ENCODE data around the gene TEX54.
A peak's percentile ranks its signal among the peaks of the same experiment; 100 is the strongest.

TEX54 gene

GRCh38 chr11:62794201-62794775, 38.4 kb downstream of the TEX54 start:
- no peaks in the 10 kb centered on the region for H3K9me3 ChIP-seq (ENCODE audit: insufficient read depth, low read length)
- peaks cover 26% of the 10 kb centered on the region for H3K79me2 ChIP-seq (ENCODE audit: low read length)
- H3K27me3 ChIP-seq (ENCODE audit: low read depth, low read length), result no peaks in the 10 kb centered on the region
- peaks cover 70% of the 10 kb centered on the region for H3K36me3 ChIP-seq (replicated peaks; ENCODE audit: low read depth, low read length)
- H3K4me2 ChIP-seq (ENCODE audit: low read length), result no peak overlapping the region
- H3K9ac ChIP-seq (ENCODE audit: low read length), result no peak overlapping the region
- H4K20me1 ChIP-seq (ENCODE audit: insufficient read depth, low read length), result no peaks in the 10 kb centered on the region
- H3K27ac ChIP-seq (ENCODE audit: low read length), result no peak overlapping the region
- H3K4me3 ChIP-seq (ENCODE audit: low read length), result no peak overlapping the region
- TF ChIP-seq EZH2phosphoT487 (IDR thresholded peaks at IDR 0.05; ENCODE audit: low read depth), result no peak
- H3K4me1 ChIP-seq (ENCODE audit: low read length), result peaks cover 17% of the 10 kb centered on the region
- no peak overlapping the region for H2AFZ ChIP-seq (ENCODE audit: low read depth, low read length)

- H3K4me3 ChIP-seq (ENCODE audit: low read length), result peak overlapping the region; percentile 95
- H3K9ac ChIP-seq (ENCODE audit: low read length), result peak overlapping the region; percentile 34
- H3K4me1 ChIP-seq (ENCODE audit: low read length), result peaks cover 23% of the 10 kb centered on the region
- TF ChIP-seq EZH2phosphoT487 (IDR thresholded peaks at IDR 0.05; ENCODE audit: low read depth) (no peak), CTCF (IDR thresholded peaks at IDR 0.05; ENCODE audit: low read depth, low read length) (no peak)
- peak overlapping the region; percentile 49 for H3K27ac ChIP-seq (ENCODE audit: low read length)
- H3K27me3 ChIP-seq (ENCODE audit: low read depth, low read length), result no peaks in the 10 kb centered on the region
- H4K20me1 ChIP-seq (ENCODE audit: insufficient read depth, low read length), result no peaks in the 10 kb centered on the region
- peaks cover 46% of the 10 kb centered on the region for H3K79me2 ChIP-seq (ENCODE audit: low read length)
- H3K4me2 ChIP-seq (ENCODE audit: low read length), result peak overlapping the region; percentile 60
- H3K36me3 ChIP-seq (replicated peaks; ENCODE audit: low read depth, low read length), result peaks cover 65% of the 10 kb centered on the region
- no peaks in the 10 kb centered on the region for H3K9me3 ChIP-seq (ENCODE audit: insufficient read depth, low read length)
- H2AFZ ChIP-seq (ENCODE audit: low read depth, low read length), result no peak overlapping the region
Measured at GRCh38 chr11:62792202-62792575, 40.5 kb downstream of the TEX54 start.

- Histone ChIP-seq H3K79me2 (ENCODE audit: low read length) (peaks cover 46% of the 10 kb centered on the region), H3K4me1 (ENCODE audit: low read length) (peaks cover 23% of the 10 kb centered on the region), H3K27me3 (ENCODE audit: low read depth, low read length) (no peaks in the 10 kb centered on the region), H3K9me3 (ENCODE audit: insufficient read depth, low read length) (no peaks in the 10 kb centered on the region), H3K9ac (ENCODE audit: low read length) (peak within 1 kb of the TSS; percentile 89), H3K36me3 (replicated peaks; ENCODE audit: low read depth, low read length) (peaks cover 62% of the 10 kb centered on the region), H3K27ac (ENCODE audit: low read length) (peak within 1 kb of the TSS; percentile 51), H3K4me2 (ENCODE audit: low read length) (peak within 1 kb of the TSS; percentile 81), H4K20me1 (ENCODE audit: insufficient read depth, low read length) (no peaks in the 10 kb centered on the region), H2AFZ (ENCODE audit: low read depth, low read length) (no peak within 1 kb of the TSS), H3K4me3 (ENCODE audit: low read length) (peak within 1 kb of the TSS; percentile 95)
- TF ChIP-seq CTCF (IDR thresholded peaks at IDR 0.05; ENCODE audit: low read depth, low read length) (no peak), EZH2phosphoT487 (IDR thresholded peaks at IDR 0.05; ENCODE audit: low read depth) (no peak)
Measured at GRCh38 chr11:62791501-62792201, 41.0 kb downstream of the TEX54 start, which contains the start of gene TMEM223. Gene TMEM223 (minus strand): TSS chr11:62792006. CDS start chr11:62791994, 12 bp downstream.

GRCh38 chr11:62789576-62789975, 43.1 kb downstream of the TEX54 start:
- peaks cover 46% of the 10 kb centered on the region for H3K79me2 ChIP-seq (ENCODE audit: low read length)
- no peak for TF ChIP-seq EZH2phosphoT487 (IDR thresholded peaks at IDR 0.05; ENCODE audit: low read depth)
- TF ChIP-seq CTCF (IDR thresholded peaks at IDR 0.05; ENCODE audit: low read depth, low read length), result no peak
- no peaks in the 10 kb centered on the region for H3K27me3 ChIP-seq (ENCODE audit: low read depth, low read length)
- H2AFZ ChIP-seq (ENCODE audit: low read depth, low read length), result no peak overlapping the region
- no peak overlapping the region for H3K4me2 ChIP-seq (ENCODE audit: low read length)
- H4K20me1 ChIP-seq (ENCODE audit: insufficient read depth, low read length), result no peaks in the 10 kb centered on the region
- no peaks in the 10 kb centered on the region for H3K9me3 ChIP-seq (ENCODE audit: insufficient read depth, low read length)
- no peak overlapping the region for H3K9ac ChIP-seq (ENCODE audit: low read length)
- H3K4me3 ChIP-seq (ENCODE audit: low read length), result no peak overlapping the region
- no peak overlapping the region for H3K27ac ChIP-seq (ENCODE audit: low read length)
- H3K4me1 ChIP-seq (ENCODE audit: low read length), result peaks cover 31% of the 10 kb centered on the region
- H3K36me3 ChIP-seq (replicated peaks; ENCODE audit: low read depth, low read length), result peaks cover 45% of the 10 kb centered on the region
